Bronchus fibroblast of lung (primary cell): Measurements from ENCODE around the gene PCDHA13. TPM values are rescaled to one million over a fixed set of nuclear protein-coding genes. Genes with fewer than 3 reads are reported as not detected.

ENCODE experiments used
- total RNA-seq: library from RNA; depleted of rRNA; stranded (reverse); fragments of >200 nt; gene quantifications from 2 replicates; pipeline ENCODE4 v1.2.3, GENCODE V29; 2015

Gene PCDHA13
- not detected in 2 replicates for total RNA-seq

GRCh38 chr5:140881889-140882590 lies at the start of gene PCDHA13:
PCDHA13 (plus strand) TSS chr5:140882124; CDS start chr5:140882269, 145 bp downstream.

GRCh38 chr5:140833993-140834392 lies 47.9 kb upstream of the PCDHA13 start, which contains the start of gene PCDHA7:
PCDHA7 (plus strand) TSS chr5:140834269; CDS start chr5:140834384, 115 bp downstream.

GRCh38 chr5:140840978-140841962 lies 40.7 kb upstream of the PCDHA13 start, which contains the start of gene PCDHA8:
PCDHA8 (plus strand) TSS chr5:140841187; CDS start chr5:140841322, 135 bp downstream.

GRCh38 chr5:140848139-140849102 lies 33.5 kb upstream of the PCDHA13 start, which contains the start of gene PCDHA9:
PCDHA9 (plus strand) TSS chr5:140848382; CDS start chr5:140848496, 114 bp downstream.

GRCh38 chr5:140855772-140856674 lies 25.9 kb upstream of the PCDHA13 start, which contains the start of gene PCDHA10:
PCDHA10 (plus strand) TSS chr5:140855897; CDS start chr5:140856049, 152 bp downstream.

GRCh38 chr5:140868721-140869554 lies 13.0 kb upstream of the PCDHA13 start, which contains the start of gene PCDHA11:
PCDHA11 (plus strand) TSS chr5:140868957; CDS start chr5:140869104, 147 bp downstream.

GRCh38 chr5:140875085-140876065 lies 6.5 kb upstream of the PCDHA13 start, which contains the start of gene PCDHA12:
PCDHA12 (plus strand) TSS chr5:140875308; CDS start chr5:140875473, 165 bp downstream.

GRCh38 chr5:140925806-140926442 lies 44.0 kb downstream of the PCDHA13 start, which contains the start of gene PCDHAC1:
PCDHAC1 (plus strand) TSS chr5:140926299; CDS start chr5:140926893, 594 bp downstream.

Other genes with a start within 250 kb of the PCDHA13 start
- 0.17 TPM in 1 of 2 replicates, not detected in the other for gene CD14, start 248.9 kb upstream of the PCDHA13 start, total RNA-seq
- 10.6 and 14.6 TPM in 2 replicates for gene TMCO6, start 242.7 kb upstream of the PCDHA13 start, total RNA-seq
- gene NDUFA2, start 234.5 kb upstream of the PCDHA13 start, total RNA-seq: 60.2 and 73.4 TPM in 2 replicates
- gene IK, start 234.3 kb upstream of the PCDHA13 start, total RNA-seq: 58.7 and 73.3 TPM in 2 replicates
- gene WDR55, start 217.2 kb upstream of the PCDHA13 start, total RNA-seq: 15.9 and 17.0 TPM in 2 replicates
- gene DND1, start 208.5 kb upstream of the PCDHA13 start, total RNA-seq: 0.15 and 0.67 TPM in 2 replicates
- 70.8 and 73.6 TPM in 2 replicates for gene HARS1, start 190.8 kb upstream of the PCDHA13 start, total RNA-seq
- 21.3 and 27.2 TPM in 2 replicates for gene HARS2, start 190.7 kb upstream of the PCDHA13 start, total RNA-seq
- gene ZMAT2, start 181.7 kb upstream of the PCDHA13 start, total RNA-seq: 16.5 and 25.6 TPM in 2 replicates
- gene PCDHA1, start 96.0 kb upstream of the PCDHA13 start, total RNA-seq: not detected in 2 replicates
- gene PCDHA2, start 87.3 kb upstream of the PCDHA13 start, total RNA-seq: not detected in 2 replicates
- gene PCDHA3, start 81.1 kb upstream of the PCDHA13 start, total RNA-seq: under 0.01 TPM in 1 of 2 replicates, not detected in the other
- under 0.01 TPM in 2 replicates for gene PCDHA4, start 75.1 kb upstream of the PCDHA13 start, total RNA-seq
- gene PCDHA5, start 60.5 kb upstream of the PCDHA13 start, total RNA-seq: not detected in 2 replicates
- 0.15 TPM in 1 of 2 replicates, not detected in the other for gene PCDHA6, start 54.2 kb upstream of the PCDHA13 start, total RNA-seq
- gene PCDHA7, start 47.9 kb upstream of the PCDHA13 start, total RNA-seq: 0.15 TPM in 1 of 2 replicates, not detected in the other
- gene PCDHA8, start 40.9 kb upstream of the PCDHA13 start, total RNA-seq: not detected in 2 replicates
- gene PCDHA9, start 33.7 kb upstream of the PCDHA13 start, total RNA-seq: not detected in 2 replicates
- not detected in 2 replicates for gene PCDHA10, start 26.2 kb upstream of the PCDHA13 start, total RNA-seq
- not detected in 2 replicates for gene PCDHA11, start 13.2 kb upstream of the PCDHA13 start, total RNA-seq
- gene PCDHA12, start 6.8 kb upstream of the PCDHA13 start, total RNA-seq: not detected in 2 replicates
- not detected in 2 replicates for gene PCDHAC1, start 44.2 kb downstream of the PCDHA13 start, total RNA-seq
- not detected in 2 replicates for gene PCDHAC2, start 84.4 kb downstream of the PCDHA13 start, total RNA-seq
- gene PCDHB1, start 169.2 kb downstream of the PCDHA13 start, total RNA-seq: not detected in 2 replicates
- 0.34 and 0.45 TPM in 2 replicates for gene PCDHB2, start 212.5 kb downstream of the PCDHA13 start, total RNA-seq
- gene PCDHB3, start 218.3 kb downstream of the PCDHA13 start, total RNA-seq: 0.15 and 0.17 TPM in 2 replicates
- not detected in 2 replicates for gene PCDHB4, start 239.7 kb downstream of the PCDHA13 start, total RNA-seq